Measurements from ENCODE around the gene MED25. TPM values are rescaled to one million over a fixed set of nuclear protein-coding genes. Genes with fewer than 3 reads are reported as not detected.

The MED25 gene
- total and polyA plus RNA-seq, 2 experiments from 2014 or later, result 29.6 to 83.9 TPM

GRCh38 chr19:49836176-49837008 is 18.3 kb downstream of the MED25 start:
- H3K79me2 ChIP-seq, result no peaks in the 10 kb centered on the region
- H3K9me3 ChIP-seq (ENCODE audit: low read depth), result no peaks in the 10 kb centered on the region
- no peaks in the 10 kb centered on the region for H3K36me3 ChIP-seq (replicated peaks; ENCODE audit: insufficient read depth, low read depth)
- H3K4me1 ChIP-seq (ENCODE audit: insufficient read depth), result no peaks in the 10 kb centered on the region
- H2AFZ ChIP-seq, result no peak overlapping the region
- H3K27me3 ChIP-seq, result no peaks in the 10 kb centered on the region
- TF ChIP-seq CTCF (IDR thresholded peaks at IDR 0.05; ENCODE audit: poor library complexity) (no peak), EZH2 (IDR thresholded peaks at IDR 0.05; ENCODE audit: borderline replicate concordance) (no peak), EZH2phosphoT487 (IDR thresholded peaks at IDR 0.05; ENCODE audit: low read depth, severe bottlenecking, unreplicated experiment) (no peak)
- H4K20me1 ChIP-seq (ENCODE audit: insufficient read depth, poor library complexity, severe bottlenecking), result no peaks in the 10 kb centered on the region
- H3K4me2 ChIP-seq, result no peak overlapping the region
- H3K4me3 ChIP-seq, result no peak overlapping the region
- WGBS (ENCODE audit: low lambda C conversion rate, missing lambda C conversion rate), result 93% methylated on average over 16 of the region's 20 CpGs
- H3K27ac ChIP-seq, result no peak overlapping the region
- no peak for DNase-seq (ENCODE audit: low spot score)
- no peaks in the 10 kb centered on the region for H3K9me2 ChIP-seq (replicated peaks; ENCODE audit: insufficient read depth)

DNA sequence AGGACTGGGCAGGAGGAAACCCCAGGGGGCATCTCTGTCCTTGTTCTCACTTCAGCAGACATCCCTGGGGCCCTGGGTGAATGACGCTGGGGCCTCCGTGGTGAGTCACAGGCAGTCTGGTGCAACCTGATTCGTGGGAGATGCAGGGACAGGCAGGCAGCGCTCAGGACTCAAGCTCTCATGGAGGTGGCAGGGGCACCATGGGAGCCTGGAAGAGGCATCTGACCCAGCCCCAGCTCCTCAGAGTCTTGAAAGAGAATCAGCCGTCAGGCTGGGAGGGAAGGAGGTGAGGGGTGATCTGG is 18.9 kb downstream of the MED25 start:
- Histone ChIP-seq H3K27me3 (no peaks in the 10 kb centered on the region), H3K36me3 (replicated peaks; ENCODE audit: insufficient read depth, low read depth) (no peaks in the 10 kb centered on the region), H3K27ac (no peak overlapping the region), H3K79me2 (no peaks in the 10 kb centered on the region), H3K9me2 (replicated peaks; ENCODE audit: insufficient read depth) (no peaks in the 10 kb centered on the region), H3K9me3 (ENCODE audit: low read depth) (no peaks in the 10 kb centered on the region), H3K4me2 (no peak overlapping the region), H3K4me3 (no peak overlapping the region), H4K20me1 (ENCODE audit: insufficient read depth, poor library complexity, severe bottlenecking) (no peaks in the 10 kb centered on the region), H2AFZ (no peak overlapping the region), H3K4me1 (ENCODE audit: insufficient read depth) (no peaks in the 10 kb centered on the region)
- peak; percentile 7 for DNase-seq (ENCODE audit: low spot score)
- WGBS (ENCODE audit: low lambda C conversion rate, missing lambda C conversion rate), result 81% methylated on average over 5 of the region's 5 CpGs
- TF ChIP-seq EZH2phosphoT487 (IDR thresholded peaks at IDR 0.05; ENCODE audit: low read depth, severe bottlenecking, unreplicated experiment) (no peak), EZH2 (IDR thresholded peaks at IDR 0.05; ENCODE audit: borderline replicate concordance) (no peak), CTCF (IDR thresholded peaks at IDR 0.05; ENCODE audit: poor library complexity) (no peak)

DNA sequence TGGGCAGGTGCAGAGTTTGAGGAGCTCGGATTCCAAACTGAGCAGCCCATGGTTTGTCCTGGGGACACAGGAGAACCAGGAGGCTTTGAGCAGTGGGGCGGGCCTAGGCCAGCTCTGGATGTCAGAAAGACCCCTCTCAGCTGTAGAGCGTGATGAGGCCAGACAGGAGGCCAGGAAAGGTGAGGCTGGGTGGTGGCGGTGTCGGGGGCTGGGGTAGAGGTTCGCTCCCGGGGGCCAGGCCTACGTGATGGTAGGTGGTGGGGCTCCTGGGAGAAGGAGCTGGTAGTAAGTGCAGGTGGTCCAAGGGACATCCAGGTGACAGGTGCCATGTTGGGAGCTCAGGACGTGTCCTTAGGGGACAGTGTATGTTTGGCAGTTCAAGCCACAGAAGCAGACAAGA is 19.3 kb downstream of the MED25 start:
- Histone ChIP-seq H3K4me1 (ENCODE audit: insufficient read depth) (no peaks in the 10 kb centered on the region), H3K27me3 (no peaks in the 10 kb centered on the region), H2AFZ (no peak overlapping the region), H3K4me2 (no peak overlapping the region), H3K4me3 (no peak overlapping the region), H3K36me3 (replicated peaks; ENCODE audit: insufficient read depth, low read depth) (no peaks in the 10 kb centered on the region), H3K27ac (no peak overlapping the region), H3K9me3 (ENCODE audit: low read depth) (no peaks in the 10 kb centered on the region), H4K20me1 (ENCODE audit: insufficient read depth, poor library complexity, severe bottlenecking) (no peaks in the 10 kb centered on the region), H3K79me2 (no peaks in the 10 kb centered on the region), H3K9me2 (replicated peaks; ENCODE audit: insufficient read depth) (no peaks in the 10 kb centered on the region)
- no peak for DNase-seq (ENCODE audit: low spot score)
- 100% methylated on average over 9 of the region's 9 CpGs for WGBS (ENCODE audit: low lambda C conversion rate, missing lambda C conversion rate)
- no peak for TF ChIP-seq EZH2 (IDR thresholded peaks at IDR 0.05; ENCODE audit: borderline replicate concordance)
- no peak for TF ChIP-seq CTCF (IDR thresholded peaks at IDR 0.05; ENCODE audit: poor library complexity)
- TF ChIP-seq EZH2phosphoT487 (IDR thresholded peaks at IDR 0.05; ENCODE audit: low read depth, severe bottlenecking, unreplicated experiment), result no peak

Data from hepatocyte (in vitro differentiated cells).